ENCODE data around the gene MOCOS.

Gene MOCOS

DNA sequence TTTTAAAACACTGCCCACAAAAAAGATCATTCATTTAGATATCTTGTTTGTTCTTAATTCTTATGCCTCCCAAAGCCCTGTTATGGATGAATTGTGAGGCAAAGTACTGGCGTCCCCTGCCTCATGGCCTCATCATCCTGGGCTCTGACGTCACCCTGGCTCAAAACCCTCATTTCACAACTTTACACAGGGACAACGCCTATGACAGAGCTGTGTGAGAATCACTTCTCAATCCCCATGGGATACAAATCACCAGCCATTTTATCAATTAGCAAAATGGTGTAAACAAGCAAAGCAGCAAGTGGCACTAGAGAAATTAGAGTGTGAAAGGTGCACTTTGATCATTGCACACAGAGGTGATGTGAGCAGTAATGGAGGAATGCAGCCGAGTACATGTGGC, 126.8 kb downstream of the MOCOS start:
- CTCF ChIA-PET, result no interaction called here
- H3K4me1 ChIP-seq (ENCODE audit: control insufficient read depth, insufficient read depth, low read length), result no peaks in the 10 kb centered on the region
- no peaks in the 10 kb centered on the region for H3K9me3 ChIP-seq (ENCODE audit: control insufficient read depth, insufficient read depth, low read depth, low read length)
- POLR2A ChIA-PET, result no interaction called here
- H3K4me3 ChIP-seq (ENCODE audit: low read depth, low read length), result no peak overlapping the region
- no peaks in the 10 kb centered on the region for H3K36me3 ChIP-seq (ENCODE audit: control insufficient read depth in 2 of 2, insufficient read depth in 1 of 2, low read length in 2 of 2)
- TF ChIP-seq YY2 (tag by site-specific recombination; IDR thresholded peaks at IDR 0.05) (peak; percentile 44; the same call in 1 of the 2 replicates), SCRT1 (tag by site-specific recombination; IDR thresholded peaks at IDR 0.05; ENCODE audit: borderline replicate concordance) (no peak)
- no peak overlapping the region for H3K27ac ChIP-seq (ENCODE audit: extremely low read depth, low read depth, low read length)

- Histone ChIP-seq H3K27ac (ENCODE audit: extremely low read depth, low read depth, low read length) (no peak overlapping the region), H3K4me1 (ENCODE audit: control insufficient read depth, insufficient read depth, low read length) (no peaks in the 10 kb centered on the region), H3K36me3 (ENCODE audit: control insufficient read depth in 2 of 2, insufficient read depth in 1 of 2, low read length in 2 of 2) (no peaks in the 10 kb centered on the region), H3K9me3 (ENCODE audit: control insufficient read depth, insufficient read depth, low read depth, low read length) (no peaks in the 10 kb centered on the region), H3K4me3 (ENCODE audit: low read depth, low read length) (no peak overlapping the region)
- POLR2A ChIA-PET, result no interaction called here
- CTCF ChIA-PET, result no interaction called here
- TF ChIP-seq KLF9 (tag by site-specific recombination; IDR thresholded peaks at IDR 0.05; ENCODE audit: low read depth) (no peak), ZNF510 (tag by site-specific recombination; IDR thresholded peaks at IDR 0.05; ENCODE audit: insufficient replicate concordance) (peak; percentile 34), ZNF768 (tag by site-specific recombination; IDR thresholded peaks at IDR 0.05) (no peak)
These were observed 127.5 kb downstream of the MOCOS start for GRCh38 chr18:36314754-36315153.

GRCh38 chr18:36315736-36316135, 128.4 kb downstream of the MOCOS start:
- Histone ChIP-seq H3K9me3 (ENCODE audit: control insufficient read depth, insufficient read depth, low read depth, low read length) (no peaks in the 10 kb centered on the region), H3K36me3 (ENCODE audit: control insufficient read depth in 2 of 2, insufficient read depth in 1 of 2, low read length in 2 of 2) (no peaks in the 10 kb centered on the region), H3K4me3 (ENCODE audit: low read depth, low read length) (no peak overlapping the region), H3K4me1 (ENCODE audit: control insufficient read depth, insufficient read depth, low read length) (no peaks in the 10 kb centered on the region), H3K27ac (ENCODE audit: extremely low read depth, low read depth, low read length) (no peak overlapping the region)
- POLR2A ChIA-PET, result interaction anchor here (0.6 kb wide), 1 partner anchor 585 kb away, joined by 3 read pairs; no protein-coding TSS in a partner anchor
- TF ChIP-seq ZNF449 (tag by site-specific recombination; IDR thresholded peaks at IDR 0.05) (no peak), ZNF433 (tag by site-specific recombination; IDR thresholded peaks at IDR 0.05; ENCODE audit: low read depth) (no peak), ZFHX2 (tag by site-specific recombination; conservative IDR thresholded peaks at IDR 0.05) (no peak), ZNF292 (tag by site-specific recombination; IDR thresholded peaks at IDR 0.05; ENCODE audit: borderline replicate concordance, low read depth) (no peak), MZF1 (tag by site-specific recombination; IDR thresholded peaks at IDR 0.05; ENCODE audit: borderline replicate concordance) (no peak), ZBTB7A (tag by site-specific recombination; IDR thresholded peaks at IDR 0.05; ENCODE audit: low read depth) (no peak), ZNF10 (tag by site-specific recombination; IDR thresholded peaks at IDR 0.05) (no peak), ZNF521 (tag by site-specific recombination; IDR thresholded peaks at IDR 0.05) (no peak), ZNF211 (tag by site-specific recombination; IDR thresholded peaks at IDR 0.05; ENCODE audit: low read depth) (no peak), ZNF350 (tag by site-specific recombination; IDR thresholded peaks at IDR 0.05) (no peak), WT1 (tag by site-specific recombination; IDR thresholded peaks at IDR 0.05) (no peak), ZNF510 (tag by site-specific recombination; IDR thresholded peaks at IDR 0.05; ENCODE audit: insufficient replicate concordance) (no peak), ZNF302 (tag by site-specific recombination; IDR thresholded peaks at IDR 0.05; ENCODE audit: low read depth) (no peak), RBAK (tag by site-specific recombination; IDR thresholded peaks at IDR 0.05) (no peak), ZBTB1 (tag by site-specific recombination; IDR thresholded peaks at IDR 0.05) (no peak)
- TF ChIP-seq, protein P1, sequence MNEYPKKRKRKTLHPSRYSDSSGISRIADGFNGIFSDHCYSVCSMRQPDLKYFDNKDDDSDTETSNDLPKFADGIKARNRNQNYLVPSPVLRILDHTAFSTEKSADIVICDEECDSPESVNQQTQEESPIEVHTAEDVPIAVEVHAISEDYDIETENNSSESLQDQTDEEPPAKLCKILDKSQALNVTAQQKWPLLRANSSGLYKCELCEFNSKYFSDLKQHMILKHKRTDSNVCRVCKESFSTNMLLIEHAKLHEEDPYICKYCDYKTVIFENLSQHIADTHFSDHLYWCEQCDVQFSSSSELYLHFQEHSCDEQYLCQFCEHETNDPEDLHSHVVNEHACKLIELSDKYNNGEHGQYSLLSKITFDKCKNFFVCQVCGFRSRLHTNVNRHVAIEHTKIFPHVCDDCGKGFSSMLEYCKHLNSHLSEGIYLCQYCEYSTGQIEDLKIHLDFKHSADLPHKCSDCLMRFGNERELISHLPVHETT (tag by site-specific recombination; IDR thresholded peaks at IDR 0.05), result no peak
- TF ChIP-seq, protein P2, sequence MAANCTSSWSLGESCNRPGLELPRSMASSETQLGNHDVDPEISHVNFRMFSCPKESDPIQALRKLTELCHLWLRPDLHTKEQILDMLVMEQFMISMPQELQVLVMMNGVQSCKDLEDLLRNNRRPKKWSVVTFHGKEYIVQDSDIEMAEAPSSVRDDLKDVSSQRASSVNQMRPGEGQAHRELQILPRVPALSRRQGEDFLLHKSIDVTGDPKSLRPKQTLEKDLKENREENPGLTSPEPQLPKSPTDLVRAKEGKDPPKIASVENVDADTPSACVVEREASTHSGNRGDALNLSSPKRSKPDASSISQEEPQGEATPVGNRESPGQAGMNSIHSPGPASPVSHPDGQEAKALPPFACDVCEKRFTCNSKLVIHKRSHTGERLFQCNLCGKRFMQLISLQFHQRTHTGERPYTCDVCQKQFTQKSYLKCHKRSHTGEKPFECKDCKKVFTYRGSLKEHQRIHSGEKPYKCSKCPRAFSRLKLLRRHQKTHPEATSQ (tag by site-specific recombination; IDR thresholded peaks at IDR 0.05), result no peak
- CTCF ChIA-PET, result interaction anchor here (0.5 to 0.6 kb wide), 2 partner anchors 12 to 19 kb away, joined by 4 to 5 read pairs; no protein-coding TSS in a partner anchor
